GM20431 (cell line): ENCODE results near the gene PACRG.

ENCODE experiments used
- in situ Hi-C: fragments of 300-500 bp; cut with MseI, MboI; formaldehyde crosslinking; loops from one replicate; pipeline ENCODE4 v1.15.0; 2020; ENCODE audit warnings: low sequenced_read_pairs; ENCODE audit not compliant: unreplicated experiment

The PACRG gene

DNA sequence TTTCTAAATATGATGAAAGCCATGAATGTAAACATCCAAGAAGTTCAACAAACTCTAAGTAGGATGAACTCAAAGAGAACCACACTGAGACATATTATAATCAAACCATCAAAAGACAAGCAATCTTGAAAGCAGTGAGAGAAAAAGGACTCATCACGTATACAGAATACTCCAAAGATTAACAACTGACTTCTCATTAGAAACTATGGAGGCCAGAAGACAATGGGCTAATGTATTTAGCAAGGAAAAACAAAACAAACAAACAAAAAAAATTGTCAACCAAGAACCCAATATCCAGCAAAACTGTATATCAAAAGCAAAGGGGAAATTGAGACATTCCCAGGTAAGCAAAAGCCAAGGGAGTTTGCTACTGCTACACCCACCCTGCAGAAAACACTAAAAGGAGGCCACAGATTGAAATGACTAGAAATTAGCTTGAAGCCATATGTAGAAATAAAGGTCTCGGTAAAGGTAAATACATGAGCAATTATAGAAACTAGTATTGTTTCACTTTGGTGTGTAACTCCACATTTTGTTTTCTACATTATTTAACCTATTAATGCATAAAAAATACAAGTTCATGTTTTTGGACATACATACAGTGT lies 385.7 kb downstream of the PACRG start:
- in situ Hi-C loops = no loop called here

DNA sequence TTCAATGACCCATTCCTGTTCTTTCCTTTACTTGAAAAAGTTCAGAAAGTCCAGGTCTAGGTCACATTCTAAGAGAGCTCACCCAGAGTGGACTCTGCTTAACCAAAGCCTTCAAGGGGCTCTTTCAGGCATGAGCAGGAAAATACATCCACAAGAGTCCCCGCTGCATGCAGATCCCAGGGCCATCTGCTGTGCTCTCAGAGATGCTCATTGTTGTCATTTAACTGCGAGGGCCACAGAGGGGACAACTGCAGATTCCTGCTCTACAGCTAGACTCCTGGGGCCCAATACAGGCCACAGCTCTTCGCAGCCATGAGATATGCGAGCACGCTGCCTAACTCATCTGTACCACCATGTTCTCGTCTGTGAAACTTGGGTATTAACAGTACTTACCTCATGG lies 391.2 kb downstream of the PACRG start:
- in situ Hi-C loops = no loop called here

GRCh38 chr6:163120223-163120622 lies 392.4 kb downstream of the PACRG start:
- in situ Hi-C loops = no loop called here

DNA sequence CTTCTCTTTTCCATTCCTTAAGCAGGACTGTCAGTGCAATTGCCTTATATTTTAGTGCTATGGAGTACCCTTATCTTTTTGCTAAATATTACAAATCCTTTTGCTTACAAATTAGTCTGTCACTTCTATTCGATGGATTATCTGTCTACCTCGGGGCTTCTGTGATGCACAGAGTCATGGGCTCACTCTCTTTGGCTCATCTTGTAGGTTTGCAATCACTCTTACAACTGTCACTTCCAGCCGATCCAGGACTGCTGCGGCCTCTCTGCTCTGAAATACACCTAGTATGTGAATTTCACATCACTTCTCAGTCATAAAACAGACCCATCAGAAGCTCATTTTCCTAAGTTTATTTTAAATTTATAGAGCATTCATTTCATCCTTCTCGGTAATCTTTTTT lies 393.5 kb downstream of the PACRG start:
- in situ Hi-C loops = no loop called here

DNA sequence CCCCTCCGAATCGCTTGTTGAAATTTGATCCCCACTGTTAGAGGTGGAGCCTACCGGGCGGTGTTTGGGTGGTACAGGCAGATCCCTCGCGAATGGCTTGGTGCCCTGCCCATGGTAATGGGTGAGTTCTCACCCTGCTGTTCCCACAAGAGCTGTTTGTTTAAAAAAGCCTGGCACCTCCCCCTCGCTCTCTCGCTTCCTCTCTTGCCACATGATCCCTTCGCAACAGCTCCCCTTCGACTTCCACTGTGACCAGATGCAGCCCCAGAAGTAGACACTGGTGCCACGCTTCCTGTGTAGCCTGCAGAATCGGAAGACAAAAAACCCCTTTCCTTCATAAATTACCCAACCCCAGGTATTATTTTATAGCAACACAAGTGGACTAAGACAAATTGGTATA lies 394.6 kb downstream of the PACRG start:
- in situ Hi-C loops = no loop called here

DNA sequence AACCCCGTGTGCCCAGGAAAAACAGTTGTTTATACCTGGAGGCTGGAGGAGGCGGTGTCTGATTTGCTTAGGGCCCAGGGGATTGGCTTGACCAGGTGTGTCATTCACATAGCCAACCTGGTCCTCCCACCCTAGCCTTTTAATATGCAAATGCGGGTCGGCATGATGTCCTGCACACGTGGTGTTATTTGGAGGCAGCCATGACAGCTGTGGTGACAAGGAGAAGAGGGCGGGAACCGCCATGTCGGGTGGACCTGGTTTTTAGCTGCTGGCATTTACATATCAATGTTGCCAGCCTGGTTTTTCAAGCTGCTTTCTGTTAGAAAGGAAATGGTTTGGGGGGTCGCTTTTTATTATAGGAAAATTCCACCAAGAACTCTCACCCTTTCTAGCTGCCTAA lies 395.3 kb downstream of the PACRG start:
- in situ Hi-C loops = no loop called here

- in situ Hi-C loops = no loop called here
Observed at GRCh38 chr6:163126741-163127140, 399.0 kb downstream of the PACRG start.

DNA sequence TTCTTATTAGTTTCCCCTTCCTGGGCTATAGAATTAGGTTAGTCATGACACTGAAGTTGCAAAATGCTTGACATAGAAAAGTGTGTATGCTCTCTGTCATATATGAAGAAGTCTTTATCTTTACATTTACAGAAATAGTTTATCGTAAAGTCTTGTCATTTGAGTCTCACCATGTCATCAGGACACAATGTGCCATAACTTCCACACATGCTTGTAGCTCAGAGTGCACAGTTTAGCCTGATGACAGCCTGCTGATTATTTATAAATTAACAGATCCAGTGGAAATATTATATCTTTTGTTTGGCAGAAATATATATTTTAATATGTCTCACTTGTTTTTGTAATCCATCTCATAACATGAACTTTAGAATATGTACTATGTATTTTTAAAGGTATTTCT lies 399.8 kb downstream of the PACRG start:
- in situ Hi-C loops = no loop called here

- in situ Hi-C loops = no loop called here
Observed at GRCh38 chr6:163128324-163128723, 400.6 kb downstream of the PACRG start.

DNA sequence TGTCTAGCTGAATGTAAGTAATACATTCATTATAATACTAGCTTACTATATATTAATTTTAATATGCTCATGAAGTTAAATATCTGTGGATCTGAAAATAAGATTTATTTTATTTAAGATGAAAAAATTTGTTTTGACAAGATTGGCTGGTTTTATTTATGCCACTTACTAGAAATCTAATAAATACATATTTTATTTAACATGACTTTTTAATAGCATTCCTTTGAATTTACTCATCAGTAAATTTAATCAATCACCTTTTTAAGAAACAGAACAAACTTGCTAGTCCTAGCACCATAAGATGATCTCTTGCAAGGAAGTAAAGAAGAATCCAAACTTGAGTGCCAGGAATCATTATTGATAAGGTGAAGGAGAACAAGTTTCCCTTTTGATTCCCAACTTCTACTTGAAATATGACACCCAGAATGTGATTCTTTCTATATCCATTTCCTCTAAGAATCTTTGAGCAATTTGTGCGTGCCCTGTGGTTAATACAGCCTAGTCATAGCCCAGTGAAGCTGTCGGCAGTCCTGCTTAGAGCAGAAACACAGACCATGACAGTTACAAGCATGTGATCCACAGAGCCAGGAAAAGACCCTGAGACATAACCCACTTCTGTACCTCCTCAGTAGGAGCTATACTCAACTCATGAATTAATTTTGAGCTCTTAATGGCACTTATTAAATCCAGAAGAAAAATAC lies 404.4 kb downstream of the PACRG start:
- in situ Hi-C loops = no loop called here

DNA sequence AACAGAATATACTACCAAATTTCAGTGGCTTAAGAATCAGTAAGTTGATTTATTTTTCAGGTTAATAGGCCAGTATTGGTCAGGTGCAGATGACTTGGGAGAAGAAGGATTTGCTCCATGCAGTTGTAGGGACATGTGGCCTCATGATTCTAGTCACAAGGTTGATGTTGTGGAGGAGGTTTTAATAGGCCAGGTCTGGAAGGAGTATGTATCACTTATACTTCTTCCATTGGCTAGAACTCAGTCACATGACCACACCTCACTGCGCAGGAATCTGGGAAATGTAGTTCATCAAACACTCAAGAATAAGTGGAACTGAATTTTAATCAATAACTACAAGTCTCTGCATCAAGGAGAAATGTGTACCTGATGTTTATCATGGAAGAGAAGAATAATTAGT lies 405.2 kb downstream of the PACRG start:
- in situ Hi-C loops = no loop called here

GRCh38 chr6:163133691-163134090 lies 405.9 kb downstream of the PACRG start:
- in situ Hi-C loops = no loop called here

- in situ Hi-C loops = no loop called here
Observed at GRCh38 chr6:163136681-163137397, 409.1 kb downstream of the PACRG start.

DNA sequence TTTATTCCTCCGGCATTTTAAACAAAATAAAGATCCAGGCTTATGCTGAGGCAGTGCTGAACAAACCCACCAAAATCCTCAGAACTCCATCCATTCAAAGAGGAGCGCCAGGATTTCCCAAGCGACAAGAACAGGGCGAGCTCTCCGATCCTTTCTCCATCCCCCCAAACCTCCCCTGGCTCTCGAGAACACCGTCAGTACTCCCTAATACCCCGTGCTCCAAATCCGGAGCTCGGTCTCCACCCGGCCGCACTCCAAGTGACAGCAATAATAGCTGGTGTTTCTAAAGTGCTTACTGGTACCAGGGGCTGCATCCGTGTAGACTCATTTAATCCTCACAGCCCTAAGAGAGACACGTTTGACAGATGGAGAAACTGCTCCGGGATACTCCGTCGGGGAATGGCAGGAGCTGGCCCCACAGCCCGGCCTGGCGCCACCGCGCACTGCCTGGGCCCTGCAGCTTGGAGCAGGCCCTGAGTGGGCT lies 409.7 kb downstream of the PACRG start:
- in situ Hi-C loops = no loop called here

DNA sequence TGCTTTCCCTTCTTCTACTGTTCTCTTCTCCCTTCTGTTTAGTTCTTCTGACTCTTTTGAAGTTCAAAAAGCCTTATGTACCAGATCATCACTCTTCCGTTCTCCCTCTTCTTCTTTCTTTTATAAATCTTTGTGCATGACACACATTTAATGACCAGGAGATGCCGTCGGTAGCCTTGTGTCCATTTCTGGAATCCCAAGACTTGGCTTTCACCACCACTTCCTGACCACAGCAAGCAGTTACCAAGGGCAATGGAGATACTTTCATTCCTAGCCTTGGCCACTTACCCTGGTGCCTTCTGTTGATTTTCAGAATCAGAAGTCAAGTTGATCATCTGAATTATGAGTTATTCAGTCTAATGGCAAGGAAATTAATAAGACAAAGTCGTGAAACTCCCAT lies 418.3 kb downstream of the PACRG start:
- in situ Hi-C loops = no loop called here

DNA sequence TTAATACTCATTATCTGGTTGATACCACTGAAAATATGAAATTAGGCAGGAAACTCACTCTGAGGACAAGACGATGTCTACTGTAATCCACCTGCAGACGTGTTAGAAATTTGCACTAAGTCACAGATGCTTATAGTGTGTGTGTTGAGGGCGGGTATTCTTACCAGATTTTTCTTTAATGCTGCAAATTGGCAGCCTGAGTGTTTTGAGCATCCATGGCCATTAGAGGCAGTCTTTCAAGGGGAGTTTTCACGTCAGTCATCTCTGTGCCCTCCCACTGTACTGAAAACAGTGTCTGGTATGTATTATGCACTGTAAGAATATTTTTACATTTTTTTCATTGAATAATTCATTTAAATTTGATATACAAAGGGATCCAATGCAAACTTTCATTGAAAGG lies 420.2 kb downstream of the PACRG start:
- in situ Hi-C loops = no loop called here

DNA sequence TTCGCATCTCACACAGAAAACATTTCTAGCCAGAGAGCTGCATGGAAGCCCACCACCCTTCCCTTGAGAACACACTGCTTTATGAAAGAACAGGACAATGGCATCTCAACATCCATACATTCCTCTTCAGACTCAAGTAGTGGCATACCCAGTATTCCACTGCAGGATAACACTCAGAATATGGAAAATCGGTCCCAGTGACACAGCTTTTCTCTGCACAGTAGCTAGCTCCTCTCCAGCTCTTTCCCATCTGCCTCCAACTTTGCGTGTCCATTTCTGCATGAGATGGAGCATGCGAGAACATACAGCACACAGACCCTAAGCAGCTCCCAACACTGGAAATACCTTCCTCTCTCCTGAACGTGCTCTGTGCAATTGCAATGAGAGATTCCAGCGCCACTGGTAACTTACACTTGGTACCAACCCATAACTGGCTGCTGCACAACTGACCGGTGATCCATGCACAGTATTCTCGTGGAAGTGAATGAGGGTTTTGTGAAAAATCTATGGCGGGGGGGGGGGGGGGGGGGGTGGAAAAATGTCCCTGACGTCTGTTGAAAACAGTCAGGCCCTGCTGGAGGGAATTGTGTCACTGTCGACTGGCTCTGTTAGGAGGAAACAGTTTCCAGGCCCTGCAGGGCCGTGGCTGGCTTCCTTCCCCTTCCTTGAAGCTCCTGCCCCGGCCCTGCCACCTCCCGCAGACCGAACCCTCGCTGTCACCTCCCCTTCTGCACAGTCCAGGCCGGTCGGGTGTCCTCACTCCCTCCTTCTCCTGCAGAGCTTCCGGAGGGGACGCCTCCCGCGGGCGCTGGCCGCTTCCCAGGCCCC lies 420.9 kb downstream of the PACRG start:
- in situ Hi-C loops = no loop called here

- in situ Hi-C loops = no loop called here
Observed at GRCh38 chr6:163149279-163149848, 421.6 kb downstream of the PACRG start.

DNA sequence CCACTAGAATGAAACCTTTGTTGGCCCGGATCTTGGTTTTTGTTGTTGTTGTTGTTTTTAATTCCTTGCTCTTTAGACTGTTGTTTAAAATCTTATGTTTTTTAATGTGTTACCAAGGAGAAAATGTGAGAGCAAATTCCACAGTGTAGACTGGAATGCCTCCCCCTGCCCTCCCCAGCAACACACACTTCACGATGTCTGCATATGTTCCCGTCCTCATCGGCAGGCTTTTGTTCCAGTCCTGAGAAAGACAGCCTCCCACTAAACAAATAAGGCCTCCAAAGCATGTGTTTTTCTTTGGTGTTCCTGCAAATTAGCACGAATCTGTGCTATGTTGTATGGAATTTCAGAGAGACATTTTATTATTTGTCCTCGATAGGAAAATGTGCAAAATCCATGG lies 423.4 kb downstream of the PACRG start:
- in situ Hi-C loops = no loop called here

GRCh38 chr6:163152701-163153100 lies 424.9 kb downstream of the PACRG start:
- in situ Hi-C loops = no loop called here
